Activated CD4-positive, alpha-beta T cell treated with anti-CD3 and anti-CD28 coated beads, Interleukin-2, amount 10 ng/mL, durations not matched to agents 7 days and 5 days (primary cell): ENCODE results near the gene PTPN1. TPM values are rescaled to one million over a fixed set of nuclear protein-coding genes. Genes with fewer than 3 reads are reported as not detected.
A peak's percentile ranks its signal among the peaks of the same experiment; 100 is the strongest.

Source experiments
- CTCF ChIA-PET: fragments of 350-600 bp; sonication (Branson Sonifier 250); formaldehyde crosslinking; loops from one replicate; lab custom pipeline; 2021; ENCODE audit warnings: antibody characterized with exemption; lab: Charles Lee
- POLR2A ChIA-PET: fragments of 350-600 bp; sonication (Branson Sonifier 250); formaldehyde crosslinking; loops from one replicate; lab custom pipeline; 2021; ENCODE audit warnings: antibody characterized with exemption; lab: Charles Lee
- DNase-seq: peaks from one replicate; pipeline ENCODE4 v3.0.0-alpha.2; 2020
- H3K27ac Mint-ChIP-seq: one replicate; pipeline ENCODE4 v1.8.0; 2021; ENCODE audit warnings: mild to moderate bottlenecking, moderate library complexity, mixed read lengths
- H3K27me3 Mint-ChIP-seq: one replicate; pipeline ENCODE4 v1.8.0; 2021; ENCODE audit warnings: mixed read lengths
- H3K36me3 Mint-ChIP-seq: one replicate; pipeline ENCODE4 v1.8.0; 2021; ENCODE audit warnings: low read depth, mixed read lengths
- H3K4me1 Mint-ChIP-seq: one replicate; pipeline ENCODE4 v1.8.0; 2021; ENCODE audit warnings: mixed read lengths
- H3K4me3 Mint-ChIP-seq: one replicate; pipeline ENCODE4 v1.8.0; 2021; ENCODE audit warnings: mild to moderate bottlenecking, moderate library complexity, mixed read lengths
- H3K9me3 Mint-ChIP-seq: one replicate; pipeline ENCODE4 v1.8.0; 2021; ENCODE audit warnings: mixed read lengths
- total RNA-seq, 2 experiments: library from RNA; stranded (reverse); gene quantifications; one replicate each; pipeline ENCODE4 v1.2.3, GENCODE V29; 2021

The PTPN1 gene
- total RNA-seq: 10 to 100 TPM; 66.4 to 75.3 TPM

DNA sequence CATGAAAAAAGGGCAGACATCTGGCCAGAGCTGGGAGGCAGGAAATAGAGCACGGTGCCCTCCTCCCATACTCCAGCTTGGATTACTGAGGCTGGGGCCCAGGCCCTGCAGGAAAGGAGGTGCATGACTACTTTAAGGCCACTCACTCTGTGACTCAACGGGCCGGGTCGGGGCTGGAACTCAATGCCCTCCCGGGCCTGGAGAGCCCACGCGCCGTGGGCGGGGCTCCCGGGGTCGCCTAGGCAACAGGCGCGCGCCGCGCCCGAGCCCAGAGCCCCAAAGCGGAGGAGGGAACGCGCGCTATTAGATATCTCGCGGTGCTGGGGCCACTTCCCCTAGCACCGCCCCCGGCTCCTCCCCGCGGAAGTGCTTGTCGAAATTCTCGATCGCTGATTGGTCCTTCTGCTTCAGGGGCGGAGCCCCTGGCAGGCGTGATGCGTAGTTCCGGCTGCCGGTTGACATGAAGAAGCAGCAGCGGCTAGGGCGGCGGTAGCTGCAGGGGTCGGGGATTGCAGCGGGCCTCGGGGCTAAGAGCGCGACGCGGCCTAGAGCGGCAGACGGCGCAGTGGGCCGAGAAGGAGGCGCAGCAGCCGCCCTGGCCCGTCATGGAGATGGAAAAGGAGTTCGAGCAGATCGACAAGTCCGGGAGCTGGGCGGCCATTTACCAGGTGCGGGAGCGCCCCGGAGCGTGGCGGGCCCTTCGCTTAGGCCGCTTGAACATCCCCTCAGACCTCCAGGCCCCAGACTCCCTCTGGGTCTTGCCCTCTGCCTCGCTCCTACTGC is at the start of gene PTPN1:
Gene PTPN1, plus strand, starts transcription at position 461 of the 783 bp plus-strand sequence. Its CDS starts 145 bp downstream, at position 606.
- ChIA-PET POLR2A (interaction anchor here (1.9 kb wide), 1 partner anchor 27 kb away, joined by 8 read pairs; no protein-coding TSS in a partner anchor), CTCF (interaction anchor here (1.0 to 2.0 kb wide), 6 partner anchors 16 to 60 kb away, joined by 3 to 4 read pairs (median 4); no protein-coding TSS in a partner anchor)
- Mint-ChIP-seq H3K9me3 (no peaks in the 10 kb centered on the region), H3K36me3 (peaks cover 27% of the 10 kb centered on the region), H3K4me3 (peak within 1 kb of the TSS; percentile 96), H3K4me1 (peaks cover 44% of the 10 kb centered on the region), H3K27ac (peak within 1 kb of the TSS; percentile 88), H3K27me3 (no peaks in the 10 kb centered on the region)
- DNase-seq: peak; percentile 99

DNA sequence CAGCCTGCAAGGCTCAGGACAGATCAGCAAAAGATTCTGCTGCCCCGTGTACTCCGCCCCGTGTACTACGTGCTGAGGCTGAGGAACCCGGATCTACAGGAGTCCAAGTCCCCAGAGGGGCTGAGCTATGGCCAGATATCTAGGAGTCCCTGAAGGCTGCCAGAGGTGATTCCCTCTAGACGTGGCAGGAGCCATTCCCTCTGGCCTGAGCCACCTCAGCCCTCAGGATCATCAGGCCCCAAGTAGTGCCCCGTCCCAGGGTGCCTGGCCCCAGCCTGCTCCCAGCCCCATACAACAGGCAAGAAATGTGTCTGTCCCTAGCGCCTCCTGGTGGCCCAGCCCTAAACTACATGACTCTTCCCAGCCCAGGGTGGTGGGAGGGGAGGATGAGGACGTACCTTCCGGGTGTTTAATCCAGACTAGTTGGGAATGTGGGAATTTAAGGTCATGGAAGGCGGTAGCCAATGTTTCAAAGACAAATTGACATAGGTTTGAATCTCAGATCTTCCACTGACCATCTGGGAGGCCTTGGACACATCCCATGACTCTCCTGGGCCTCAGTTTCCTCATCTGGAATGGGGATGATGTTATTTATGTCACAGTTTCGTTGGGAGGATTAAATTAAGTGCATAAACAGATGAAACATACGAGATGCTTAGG is 49.4 kb upstream of the PTPN1 start:
- CTCF ChIA-PET: interaction anchor here (0.7 to 1.5 kb wide), 4 partner anchors 9 to 282 kb away, joined by 3 to 4 read pairs (median 3); no protein-coding TSS in a partner anchor
- POLR2A ChIA-PET: no interaction called here
- Mint-ChIP-seq H3K4me1 (peaks cover 26% of the 10 kb centered on the region), H3K27ac (no peak overlapping the region), H3K36me3 (no peaks in the 10 kb centered on the region), H3K27me3 (peaks cover 4% of the 10 kb centered on the region), H3K4me3 (no peak overlapping the region), H3K9me3 (no peaks in the 10 kb centered on the region)
- peak; percentile 83 for DNase-seq

DNA sequence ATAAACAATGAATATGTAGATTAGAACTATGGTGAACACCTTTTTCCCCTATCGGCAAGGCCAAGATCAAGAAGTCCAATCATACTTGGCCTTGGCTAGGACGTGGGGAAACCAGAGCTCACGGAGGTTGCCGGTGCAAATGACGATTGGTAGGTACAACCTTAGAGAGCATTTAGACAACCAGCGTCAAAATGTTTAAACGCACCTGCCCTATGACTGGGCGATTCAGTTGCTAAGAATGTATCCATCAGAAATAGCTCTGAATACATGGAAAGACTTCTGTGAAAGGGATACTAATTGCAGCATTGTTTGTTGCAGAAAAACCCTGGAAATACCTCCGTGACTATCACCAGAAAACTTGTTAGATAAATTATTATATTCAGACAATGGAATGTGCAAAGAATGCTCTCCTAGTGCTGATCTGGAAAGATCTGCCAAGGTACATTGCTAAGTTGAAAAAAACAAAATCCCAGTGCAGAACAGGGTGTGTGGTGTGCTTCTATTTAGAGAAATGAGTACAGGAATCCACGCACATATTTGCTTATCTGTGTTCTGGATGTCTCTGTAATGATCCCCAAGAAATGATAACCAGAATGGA is 48.0 kb upstream of the PTPN1 start:
- Mint-ChIP-seq H3K4me3 (no peak overlapping the region), H3K4me1 (peaks cover 14% of the 10 kb centered on the region), H3K9me3 (no peaks in the 10 kb centered on the region), H3K27me3 (peaks cover 4% of the 10 kb centered on the region), H3K36me3 (no peaks in the 10 kb centered on the region), H3K27ac (no peak overlapping the region)
- ChIA-PET POLR2A (no interaction called here), CTCF (interaction anchor here (0.7 to 5.1 kb wide), 5 partner anchors 11 to 283 kb away, joined by 3 to 27 read pairs (median 3); no protein-coding TSS in a partner anchor)
- DNase-seq: no peak

DNA sequence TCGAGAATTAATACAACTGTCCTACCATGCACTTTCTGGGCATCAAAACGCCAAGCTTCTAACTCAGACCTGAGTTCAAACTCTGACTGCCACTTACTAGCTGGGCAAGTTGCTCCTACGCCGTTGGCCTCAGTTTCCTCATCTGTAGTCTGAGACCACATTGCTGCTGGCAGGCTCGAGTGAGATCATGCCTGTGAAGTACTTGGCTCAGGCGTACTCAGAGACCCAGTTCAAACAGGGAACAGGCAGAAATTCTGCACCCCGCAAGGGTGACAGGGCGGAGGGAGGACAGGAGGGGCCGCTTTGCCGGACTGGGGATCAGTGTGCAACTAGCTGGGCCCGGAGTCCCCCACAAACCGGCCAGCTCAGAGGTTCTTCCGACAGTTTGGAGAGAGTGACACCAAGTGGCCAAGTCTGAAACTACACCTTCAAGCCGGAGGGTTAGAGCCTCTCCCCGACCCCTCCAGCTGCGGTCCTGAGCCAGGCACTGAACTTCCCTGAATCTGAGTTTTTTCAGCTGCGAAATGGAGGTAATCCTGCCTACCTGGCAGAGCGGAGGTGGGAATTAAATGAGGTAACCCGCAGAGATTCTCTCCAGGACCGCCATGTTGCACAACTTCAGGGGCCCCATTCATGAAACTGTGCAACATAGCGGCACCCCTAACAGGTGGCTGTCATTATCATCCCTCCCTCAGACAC is 46.0 kb upstream of the PTPN1 start:
- peak; percentile 57 for DNase-seq
- POLR2A ChIA-PET: no interaction called here
- Mint-ChIP-seq H3K9me3 (no peaks in the 10 kb centered on the region), H3K4me1 (peaks cover 17% of the 10 kb centered on the region), H3K27ac (no peak overlapping the region), H3K27me3 (peaks cover 4% of the 10 kb centered on the region), H3K36me3 (no peaks in the 10 kb centered on the region), H3K4me3 (no peak overlapping the region)
- CTCF ChIA-PET: interaction anchor here (0.6 to 5.1 kb wide), 19 partner anchors 9 to 1166 kb away, joined by 3 to 27 read pairs (median 4); partner anchors contain the start of gene PEDS1

DNA sequence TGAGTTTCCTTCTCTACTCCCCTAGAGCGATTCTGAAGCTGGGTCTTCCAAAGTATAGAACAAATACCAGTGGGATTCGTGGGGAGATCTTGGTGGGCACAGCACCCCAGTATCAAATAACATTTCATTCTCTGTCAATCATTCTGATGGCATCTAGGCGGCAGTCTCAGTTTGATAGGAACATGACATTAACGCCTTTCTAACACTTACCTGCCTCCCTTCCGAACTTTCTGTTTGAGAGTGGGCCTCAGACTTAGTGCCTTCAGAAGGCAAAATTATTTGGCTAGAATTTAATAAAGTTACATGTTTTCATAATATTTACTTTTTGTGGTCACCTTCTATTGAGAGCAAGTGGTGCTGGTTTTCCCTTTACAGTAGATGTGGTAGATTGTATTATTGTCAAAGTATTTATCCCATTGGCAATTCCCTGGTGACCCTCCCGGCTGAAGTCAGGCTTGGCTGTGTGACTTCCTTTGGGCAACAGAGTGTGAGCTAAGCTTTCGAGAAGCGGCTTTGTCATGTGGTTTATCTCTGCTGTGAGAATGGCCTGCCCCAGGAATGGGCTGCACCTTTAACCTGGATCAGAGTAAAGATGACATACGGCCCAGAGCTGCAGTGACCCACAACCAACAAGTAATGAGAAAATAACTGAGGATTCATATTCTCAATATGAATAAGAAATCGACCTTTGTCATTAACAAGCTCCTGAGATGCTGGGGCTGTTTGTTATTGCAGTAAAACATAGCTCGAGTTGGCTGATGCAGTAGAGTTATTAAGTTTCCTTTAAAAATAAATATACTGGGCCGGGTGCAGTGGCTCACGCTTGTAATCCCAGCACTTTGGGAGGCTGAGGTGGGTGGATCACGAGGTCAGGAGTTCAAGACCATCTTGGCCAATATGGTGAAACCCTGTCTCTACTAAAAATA is 45.2 kb upstream of the PTPN1 start:
- POLR2A ChIA-PET: no interaction called here
- CTCF ChIA-PET: interaction anchor here (0.6 to 5.1 kb wide), 15 partner anchors 13 to 1167 kb away, joined by 3 to 27 read pairs (median 5); partner anchors contain the start of gene PEDS1
- H3K36me3 Mint-ChIP-seq: no peaks in the 10 kb centered on the region
- H3K4me1 Mint-ChIP-seq: peaks cover 17% of the 10 kb centered on the region
- H3K9me3 Mint-ChIP-seq: no peaks in the 10 kb centered on the region
- no peak overlapping the region for H3K4me3 Mint-ChIP-seq
- H3K27me3 Mint-ChIP-seq: peaks cover 4% of the 10 kb centered on the region
- DNase-seq: no peak
- H3K27ac Mint-ChIP-seq: no peak overlapping the region

DNA sequence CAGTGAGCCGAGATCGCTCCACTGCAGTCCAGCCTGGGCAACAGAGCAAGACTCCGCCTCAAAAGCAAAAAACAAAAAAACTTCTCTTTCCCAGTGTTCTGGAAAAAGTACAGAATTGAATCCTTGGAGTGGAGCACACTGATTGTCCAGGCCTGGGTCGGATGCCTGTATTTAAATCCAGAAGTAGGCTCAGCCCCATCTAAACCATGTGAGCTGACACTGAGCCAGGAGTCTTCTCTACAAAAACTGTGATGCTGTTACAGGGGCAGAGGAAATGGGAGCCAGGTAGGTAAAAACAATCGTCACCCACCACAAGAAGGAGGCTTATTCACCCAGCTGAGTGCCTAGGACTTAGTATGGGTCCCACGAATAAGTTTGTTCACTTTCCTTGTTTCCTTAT is 43.0 kb upstream of the PTPN1 start:
- Mint-ChIP-seq H3K4me3 (no peak overlapping the region), H3K9me3 (no peaks in the 10 kb centered on the region), H3K36me3 (no peaks in the 10 kb centered on the region), H3K27me3 (peaks cover 4% of the 10 kb centered on the region), H3K27ac (no peak overlapping the region), H3K4me1 (peaks cover 24% of the 10 kb centered on the region)
- CTCF ChIA-PET: interaction anchor here (1.1 to 5.1 kb wide), 4 partner anchors 11 to 287 kb away, joined by 3 to 27 read pairs (median 4); no protein-coding TSS in a partner anchor
- no peak for DNase-seq
- POLR2A ChIA-PET: no interaction called here

DNA sequence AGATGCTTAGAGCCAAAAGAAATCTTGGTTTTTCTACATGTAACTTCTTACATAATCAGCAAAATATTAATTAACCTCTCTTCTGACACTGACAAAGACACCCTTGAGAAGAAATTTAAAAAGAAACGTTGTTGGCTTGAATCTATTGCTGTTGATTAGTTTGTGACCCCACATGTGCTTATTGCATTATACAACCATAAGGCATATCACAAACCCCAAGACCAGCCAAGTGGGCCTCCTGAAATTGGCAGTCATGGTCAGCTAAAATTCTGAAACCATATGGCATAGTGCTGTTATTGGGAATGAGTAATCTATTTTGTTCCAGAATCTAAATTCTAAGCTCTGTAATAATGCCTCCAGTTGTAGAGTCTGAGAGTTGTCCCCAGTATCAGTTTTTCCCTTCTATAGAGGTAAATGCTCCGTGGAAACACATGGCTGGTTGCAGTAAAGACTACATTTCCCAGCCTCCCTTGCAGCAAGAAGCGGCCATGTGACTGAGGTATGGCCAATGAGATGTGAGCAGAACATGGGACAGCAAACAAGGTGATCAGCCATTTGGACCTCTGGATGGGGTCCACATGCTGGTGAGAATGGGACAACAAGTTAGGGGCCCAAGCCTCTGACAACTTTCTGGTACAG is 42.3 kb upstream of the PTPN1 start:
- ChIA-PET CTCF (interaction anchor here (0.6 to 2.6 kb wide), 10 partner anchors 10 to 500 kb away, joined by 3 to 10 read pairs (median 3); partner anchors contain the start of gene CEBPB), POLR2A (no interaction called here)
- Mint-ChIP-seq H3K27ac (no peak overlapping the region), H3K9me3 (no peaks in the 10 kb centered on the region), H3K4me1 (peaks cover 26% of the 10 kb centered on the region), H3K4me3 (no peak overlapping the region), H3K36me3 (no peaks in the 10 kb centered on the region), H3K27me3 (no peaks in the 10 kb centered on the region)
- peak; percentile 51 for DNase-seq

DNA sequence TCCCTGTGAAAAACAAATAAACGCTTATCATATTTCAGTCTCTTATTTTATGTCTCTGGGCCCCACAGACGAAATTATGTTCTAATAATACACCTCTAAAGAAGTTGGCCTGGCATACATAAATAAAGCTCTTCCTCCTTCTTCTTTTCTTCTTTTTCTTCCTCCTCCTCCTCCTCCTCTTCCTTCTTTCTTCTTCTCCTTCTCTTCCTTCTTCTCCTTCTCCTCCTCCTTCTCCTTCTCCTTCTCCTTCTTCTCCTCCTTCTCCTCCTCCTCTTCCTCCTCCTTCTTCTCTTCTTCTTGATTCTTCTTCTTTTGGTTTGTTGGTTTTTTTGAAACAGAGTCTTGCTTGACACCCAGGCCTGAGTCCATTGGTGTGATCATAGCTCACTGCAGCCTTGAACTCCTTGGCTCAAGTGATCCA is 41.8 kb upstream of the PTPN1 start:
- H3K4me1 Mint-ChIP-seq: peaks cover 32% of the 10 kb centered on the region
- no peak overlapping the region for H3K27ac Mint-ChIP-seq
- H3K4me3 Mint-ChIP-seq: no peak overlapping the region
- H3K9me3 Mint-ChIP-seq: no peaks in the 10 kb centered on the region
- no peak for DNase-seq
- POLR2A ChIA-PET: no interaction called here
- H3K27me3 Mint-ChIP-seq: no peaks in the 10 kb centered on the region
- H3K36me3 Mint-ChIP-seq: no peaks in the 10 kb centered on the region
- CTCF ChIA-PET: interaction anchor here (0.6 to 2.6 kb wide), 11 partner anchors 10 to 500 kb away, joined by 3 to 10 read pairs (median 3); partner anchors contain the start of gene CEBPB

DNA sequence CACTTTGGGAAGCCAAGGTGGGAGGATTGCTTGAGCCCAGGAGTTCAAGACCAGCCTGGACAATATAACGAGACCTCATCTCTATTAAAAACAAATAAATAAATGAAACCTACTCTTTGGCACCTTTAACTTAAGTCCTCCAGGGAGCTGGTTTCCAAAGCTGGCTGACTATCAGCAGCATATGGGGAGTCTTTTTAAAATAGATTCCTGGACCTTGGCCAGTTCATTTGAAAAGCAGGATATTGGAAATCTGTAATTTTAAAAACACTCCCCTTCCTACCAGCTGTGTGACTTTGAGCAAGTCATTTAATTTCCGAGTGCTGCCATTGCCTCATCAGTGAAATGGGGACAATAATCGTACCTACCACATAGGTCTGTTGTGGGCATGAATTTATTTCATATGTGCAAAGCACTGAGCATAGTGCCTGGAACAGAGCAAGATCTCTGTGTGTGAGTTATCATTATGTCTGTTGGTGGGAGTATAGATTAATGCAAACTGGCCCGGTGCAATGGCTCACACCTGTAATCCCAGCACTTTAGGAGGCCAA is 40.9 kb upstream of the PTPN1 start:
- H3K27ac Mint-ChIP-seq: no peak overlapping the region
- no peaks in the 10 kb centered on the region for H3K36me3 Mint-ChIP-seq
- no peaks in the 10 kb centered on the region for H3K9me3 Mint-ChIP-seq
- no peak overlapping the region for H3K4me3 Mint-ChIP-seq
- ChIA-PET CTCF (interaction anchor here (0.8 to 2.6 kb wide), 7 partner anchors 9 to 290 kb away, joined by 3 to 10 read pairs (median 3); partner anchors contain the start of gene CEBPB), POLR2A (no interaction called here)
- peaks cover 30% of the 10 kb centered on the region for H3K4me1 Mint-ChIP-seq
- no peaks in the 10 kb centered on the region for H3K27me3 Mint-ChIP-seq
- DNase-seq: no peak

DNA sequence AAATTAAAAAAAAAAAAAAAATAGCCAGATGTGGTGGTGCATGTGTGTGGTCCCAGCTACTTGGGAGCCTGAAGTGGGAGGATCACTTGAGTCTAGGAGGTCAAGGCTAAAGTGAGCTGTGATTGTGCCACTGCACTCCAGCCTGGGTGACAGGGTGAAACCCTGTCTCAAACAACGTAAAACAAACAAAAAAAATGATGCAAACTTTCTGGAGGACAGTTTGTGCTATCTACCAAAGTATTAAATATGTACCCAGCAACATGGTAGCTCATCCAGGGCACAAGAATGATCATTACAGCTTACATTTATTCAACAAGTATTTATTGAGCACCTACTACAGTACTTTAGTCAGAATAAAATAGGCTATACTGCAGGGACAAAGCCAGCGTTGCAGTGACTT is 40.4 kb upstream of the PTPN1 start:
- Mint-ChIP-seq H3K27me3 (no peaks in the 10 kb centered on the region), H3K4me1 (peaks cover 28% of the 10 kb centered on the region), H3K27ac (no peak overlapping the region), H3K36me3 (no peaks in the 10 kb centered on the region), H3K9me3 (no peaks in the 10 kb centered on the region), H3K4me3 (no peak overlapping the region)
- no peak for DNase-seq
- ChIA-PET CTCF (interaction anchor here (1.4 to 3.4 kb wide), 4 partner anchors 10 to 279 kb away, joined by 3 to 11 read pairs (median 6); partner anchors contain the start of gene CEBPB), POLR2A (no interaction called here)
